Fibroblast of lung (primary cell): Measurements from ENCODE around the gene CLCN7.

Experiments
- EZH2 ChIP-seq: IDR thresholded peaks from 2 replicates; pipeline ENCODE4 v1.5.1; 2012; ENCODE audit warnings: low read length, control low read depth, mild to moderate bottlenecking; ENCODE audit errors: missing control alignments
- TF ChIP-seq, protein P1 (sequence below), 2 donors: IDR thresholded peaks in 1 of 2; conservative IDR thresholded peaks in 1 of 2; 1 replicate in 1 of 2; 2 replicates in 1 of 2; pipeline ENCODE4 v1.5.1; 2011 to 2012; ENCODE audit warnings: low read length in 2 of 2, control low read depth in 1 of 2, inconsistent platforms in 1 of 2, low read depth in 1 of 2, mild to moderate bottlenecking in 1 of 2

- TF ChIP-seq, protein P1, sequence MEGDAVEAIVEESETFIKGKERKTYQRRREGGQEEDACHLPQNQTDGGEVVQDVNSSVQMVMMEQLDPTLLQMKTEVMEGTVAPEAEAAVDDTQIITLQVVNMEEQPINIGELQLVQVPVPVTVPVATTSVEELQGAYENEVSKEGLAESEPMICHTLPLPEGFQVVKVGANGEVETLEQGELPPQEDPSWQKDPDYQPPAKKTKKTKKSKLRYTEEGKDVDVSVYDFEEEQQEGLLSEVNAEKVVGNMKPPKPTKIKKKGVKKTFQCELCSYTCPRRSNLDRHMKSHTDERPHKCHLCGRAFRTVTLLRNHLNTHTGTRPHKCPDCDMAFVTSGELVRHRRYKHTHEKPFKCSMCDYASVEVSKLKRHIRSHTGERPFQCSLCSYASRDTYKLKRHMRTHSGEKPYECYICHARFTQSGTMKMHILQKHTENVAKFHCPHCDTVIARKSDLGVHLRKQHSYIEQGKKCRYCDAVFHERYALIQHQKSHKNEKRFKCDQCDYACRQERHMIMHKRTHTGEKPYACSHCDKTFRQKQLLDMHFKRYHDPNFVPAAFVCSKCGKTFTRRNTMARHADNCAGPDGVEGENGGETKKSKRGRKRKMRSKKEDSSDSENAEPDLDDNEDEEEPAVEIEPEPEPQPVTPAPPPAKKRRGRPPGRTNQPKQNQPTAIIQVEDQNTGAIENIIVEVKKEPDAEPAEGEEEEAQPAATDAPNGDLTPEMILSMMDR (conservative IDR thresholded peaks at IDR 0.05 in 1 of 2, IDR thresholded peaks at IDR 0.05 in 1 of 2; ENCODE audit: low read depth in 1 of 2, low read length in 2 of 2) = no peak
- no peak for TF ChIP-seq EZH2
Observed at GRCh38 chr16:1481906-1482835, 7.3 kb upstream of the CLCN7 start.
